Activated T-helper 1 cell treated with Interleukin-2 at 50 U/mL for 16 hours (primary cell): Measurements from ENCODE around the gene KDM4B.
A peak's percentile ranks its signal among the peaks of the same experiment; 100 is the strongest.
"Not testable (repeated sequence)": the region's sequence is repeated elsewhere in the genome, so short reads cannot be mapped to it uniquely, and the experiment has no call there.

ENCODE experiments used
- DNase-seq: peaks from one replicate; pipeline ENCODE4 v3.0.0-alpha.2; 2020; ENCODE audit warnings: low read depth

KDM4B gene

DNA sequence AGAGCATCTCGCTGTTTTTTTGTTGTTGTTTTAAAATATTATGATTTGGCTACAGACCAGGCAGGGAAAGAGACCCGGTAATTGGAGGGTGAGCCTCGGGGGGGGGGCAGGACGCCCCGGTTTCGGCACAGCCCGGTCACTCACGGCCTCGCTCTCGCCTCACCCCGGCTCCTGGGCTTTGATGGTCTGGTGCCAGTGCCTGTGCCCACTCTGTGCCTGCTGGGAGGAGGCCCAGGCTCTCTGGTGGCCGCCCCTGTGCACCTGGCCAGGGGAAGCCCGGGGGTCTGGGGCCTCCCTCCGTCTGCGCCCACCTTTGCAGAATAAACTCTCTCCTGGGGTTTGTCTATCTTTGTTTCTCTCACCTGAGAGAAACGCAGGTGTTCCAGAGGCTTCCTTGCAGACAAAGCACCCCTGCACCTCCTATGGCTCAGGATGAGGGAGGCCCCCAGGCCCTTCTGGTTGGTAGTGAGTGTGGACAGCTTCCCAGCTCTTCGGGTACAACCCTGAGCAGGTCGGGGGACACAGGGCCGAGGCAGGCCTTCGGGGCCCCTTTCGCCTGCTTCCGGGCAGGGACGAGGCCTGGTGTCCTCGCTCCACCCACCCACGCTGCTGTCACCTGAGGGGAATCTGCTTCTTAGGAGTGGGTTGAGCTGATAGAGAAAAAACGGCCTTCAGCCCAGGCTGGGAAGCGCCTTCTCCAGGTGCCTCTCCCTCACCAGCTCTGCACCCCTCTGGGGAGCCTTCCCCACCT lies 183.3 kb downstream of the KDM4B start:
- DNase-seq = no peak

- no peak for DNase-seq
These were observed 184.0 kb downstream of the KDM4B start for GRCh38 chr19:5152767-5153532.

DNA sequence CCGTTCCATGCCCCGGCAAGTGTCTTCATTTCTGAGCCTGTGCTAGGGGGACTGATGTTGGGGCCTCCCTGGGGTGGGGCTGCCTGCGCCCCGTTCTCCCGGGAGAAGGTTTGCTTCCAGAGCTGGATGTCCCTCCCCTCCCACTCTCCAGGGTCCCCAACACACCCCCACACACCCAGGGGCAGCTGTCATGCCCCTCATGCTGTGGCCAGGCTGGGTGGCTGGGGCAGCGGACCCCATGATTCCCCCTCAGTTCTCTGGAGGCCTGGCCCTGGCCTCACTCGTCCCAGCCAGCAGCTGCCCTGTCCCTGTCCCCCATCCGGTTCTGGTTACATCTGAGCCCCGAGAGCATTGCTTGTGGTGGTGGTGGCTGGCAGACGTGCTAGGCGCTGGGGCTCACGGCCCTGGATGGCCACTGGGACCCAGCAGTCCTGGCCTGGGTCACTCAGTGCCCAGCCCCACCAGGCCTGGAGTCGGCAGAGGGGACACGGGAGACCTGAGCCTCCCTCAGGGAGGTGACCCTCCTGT lies 184.8 kb downstream of the KDM4B start:
- no peak for DNase-seq

DNA sequence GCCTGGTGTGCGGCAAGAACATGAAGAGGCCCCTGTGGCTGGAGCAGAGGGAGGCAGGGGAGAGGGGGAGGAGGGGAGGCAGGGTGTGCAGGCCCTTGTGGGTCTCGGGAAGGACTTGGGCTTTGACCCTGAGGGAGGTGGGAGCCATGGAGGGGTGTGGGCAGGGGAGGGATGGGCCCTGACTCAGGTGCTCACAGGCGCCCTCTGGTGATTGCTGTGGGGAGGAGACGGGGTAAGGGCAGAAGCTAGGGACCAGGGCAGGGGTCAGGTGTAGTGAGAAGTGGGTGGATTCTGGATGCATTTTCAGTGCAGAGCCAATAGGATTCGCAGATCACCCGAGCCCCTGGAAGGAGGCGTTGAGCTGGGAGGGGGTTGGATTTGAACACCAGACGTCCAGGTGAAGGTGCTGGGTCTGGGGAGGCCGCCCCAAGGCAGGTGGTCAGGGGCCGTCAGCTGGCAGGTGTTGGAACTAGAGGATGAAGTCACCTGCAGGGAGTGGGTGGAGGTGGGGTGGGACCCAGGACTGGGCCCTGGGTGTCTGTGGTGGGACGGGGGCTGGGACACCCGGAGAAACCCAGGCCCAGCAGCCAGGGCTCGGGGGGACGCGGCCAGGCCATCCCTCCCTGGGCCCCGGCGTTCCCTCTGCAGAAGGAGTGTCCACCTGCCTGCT lies 185.4 kb downstream of the KDM4B start:
- no peak for DNase-seq

- no peak for DNase-seq
These were observed 186.0 kb downstream of the KDM4B start for GRCh38 chr19:5154799-5155426.

- DNase-seq = no peak
These were observed 186.8 kb downstream of the KDM4B start for GRCh38 chr19:5155586-5156210.

GRCh38 chr19:5156231-5156986 lies 187.5 kb downstream of the KDM4B start:
- DNase-seq = no peak

DNA sequence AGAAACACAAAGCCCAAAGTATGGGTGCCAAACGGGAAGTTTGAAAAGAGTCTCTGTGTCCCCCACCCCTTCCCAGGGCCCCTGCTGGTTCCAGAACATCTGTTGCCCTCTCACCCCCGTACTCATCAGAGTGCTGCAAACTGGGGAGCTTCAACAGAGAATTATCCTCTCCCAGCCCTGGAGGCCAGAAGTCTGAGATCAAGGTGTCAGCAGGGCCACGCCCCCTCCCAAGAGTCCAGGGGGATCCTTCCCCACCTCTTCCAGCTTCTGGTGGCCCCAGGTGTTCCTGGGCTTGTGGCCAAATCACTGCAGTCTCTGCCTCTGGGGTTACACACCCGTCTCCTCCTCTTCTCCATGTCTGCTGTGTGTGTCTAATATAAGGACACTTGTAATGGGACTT lies 188.3 kb downstream of the KDM4B start:
- DNase-seq = no peak

- DNase-seq = not testable (repeated sequence)
These were observed 189.7 kb downstream of the KDM4B start for GRCh38 chr19:5158549-5159134.

GRCh38 chr19:5160158-5160795 lies 191.4 kb downstream of the KDM4B start:
- DNase-seq = not testable (repeated sequence)

DNA sequence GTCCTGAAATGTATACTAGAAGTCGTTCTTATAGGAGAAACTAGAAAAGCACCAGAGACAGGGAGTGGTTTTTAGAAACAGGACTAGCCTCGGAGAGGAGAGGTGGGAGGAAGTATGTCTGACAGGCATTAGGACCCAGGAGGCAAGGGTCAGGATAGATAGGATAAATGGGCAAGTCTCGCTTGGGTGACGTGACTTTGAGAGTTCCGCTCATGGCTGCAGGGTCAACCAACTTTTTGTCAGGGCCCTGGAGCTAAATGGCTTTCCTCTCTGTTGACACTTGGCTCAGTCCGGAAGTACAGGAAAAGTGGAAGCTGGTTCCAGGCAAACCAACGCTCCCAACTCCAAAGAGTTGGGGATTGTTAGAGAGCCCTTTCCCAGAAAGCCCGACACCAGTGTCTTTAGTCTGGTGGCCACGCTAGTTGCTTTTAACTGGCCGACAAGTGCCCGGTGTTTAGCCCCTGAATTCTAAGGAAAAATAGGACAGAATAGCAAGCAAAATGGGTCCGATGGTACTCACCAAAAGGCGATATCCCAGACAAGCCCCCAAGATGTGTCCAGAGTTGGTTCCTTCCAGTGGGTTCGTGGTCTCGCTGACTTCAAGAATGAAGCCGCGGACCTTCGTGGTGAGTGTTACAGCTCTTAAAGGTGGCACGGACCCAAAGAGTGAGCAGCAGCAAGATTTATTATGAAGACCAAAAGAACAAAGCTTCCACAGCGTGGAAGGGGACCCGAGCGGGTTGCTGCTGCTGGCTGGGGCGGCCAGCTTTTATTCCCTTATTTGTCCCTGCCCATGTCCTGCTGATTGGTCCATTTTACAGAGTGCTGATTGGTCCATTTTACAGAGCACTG lies 196.2 kb downstream of the KDM4B start:
- DNase-seq = not testable (repeated sequence)

- DNase-seq = no peak
These were observed 196.7 kb downstream of the KDM4B start for GRCh38 chr19:5165697-5166019.

- DNase-seq = no peak
These were observed 197.3 kb downstream of the KDM4B start for GRCh38 chr19:5166262-5166661.

DNA sequence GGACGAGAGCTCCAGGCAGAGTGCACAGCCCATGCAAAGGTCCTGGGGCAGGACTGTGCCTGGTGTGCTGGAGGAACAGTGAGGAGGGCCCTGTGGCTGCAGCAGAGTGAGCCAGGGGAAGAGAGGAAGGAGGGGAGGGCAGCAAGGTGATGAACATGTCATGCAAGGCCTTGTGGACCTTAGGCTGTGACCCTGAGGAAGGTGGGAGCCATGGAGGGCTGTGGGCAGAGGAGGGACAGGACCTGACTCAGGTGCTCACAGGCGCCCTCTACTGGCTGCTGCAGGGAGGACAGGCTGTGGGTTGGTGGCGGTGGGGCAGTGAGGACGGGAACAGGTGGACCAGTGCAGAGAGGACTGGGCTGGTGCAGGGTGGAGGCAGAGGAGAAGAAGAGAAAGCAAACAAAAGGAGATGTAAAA lies 201.4 kb downstream of the KDM4B start:
- DNase-seq = peak; percentile 20

DNA sequence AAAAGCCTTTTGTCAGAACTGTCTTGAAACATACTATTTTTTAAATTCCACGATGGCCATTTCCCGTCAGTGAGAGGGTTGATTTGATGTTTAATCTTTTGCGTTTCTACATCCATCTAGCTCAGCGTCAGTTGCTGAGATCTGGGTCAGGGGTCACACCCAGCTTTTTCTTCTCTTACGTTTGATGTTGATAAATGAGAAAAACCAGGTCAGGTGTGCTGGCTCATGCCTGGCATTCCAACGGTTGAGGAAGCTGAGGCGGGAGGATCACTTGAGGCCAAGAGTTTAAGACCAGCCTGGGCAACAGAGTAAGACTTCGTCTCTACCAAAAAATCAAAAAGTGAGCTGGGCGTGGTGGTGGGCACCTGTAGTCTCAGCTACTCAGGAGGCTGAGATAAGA lies 202.8 kb downstream of the KDM4B start:
- DNase-seq = no peak

DNA sequence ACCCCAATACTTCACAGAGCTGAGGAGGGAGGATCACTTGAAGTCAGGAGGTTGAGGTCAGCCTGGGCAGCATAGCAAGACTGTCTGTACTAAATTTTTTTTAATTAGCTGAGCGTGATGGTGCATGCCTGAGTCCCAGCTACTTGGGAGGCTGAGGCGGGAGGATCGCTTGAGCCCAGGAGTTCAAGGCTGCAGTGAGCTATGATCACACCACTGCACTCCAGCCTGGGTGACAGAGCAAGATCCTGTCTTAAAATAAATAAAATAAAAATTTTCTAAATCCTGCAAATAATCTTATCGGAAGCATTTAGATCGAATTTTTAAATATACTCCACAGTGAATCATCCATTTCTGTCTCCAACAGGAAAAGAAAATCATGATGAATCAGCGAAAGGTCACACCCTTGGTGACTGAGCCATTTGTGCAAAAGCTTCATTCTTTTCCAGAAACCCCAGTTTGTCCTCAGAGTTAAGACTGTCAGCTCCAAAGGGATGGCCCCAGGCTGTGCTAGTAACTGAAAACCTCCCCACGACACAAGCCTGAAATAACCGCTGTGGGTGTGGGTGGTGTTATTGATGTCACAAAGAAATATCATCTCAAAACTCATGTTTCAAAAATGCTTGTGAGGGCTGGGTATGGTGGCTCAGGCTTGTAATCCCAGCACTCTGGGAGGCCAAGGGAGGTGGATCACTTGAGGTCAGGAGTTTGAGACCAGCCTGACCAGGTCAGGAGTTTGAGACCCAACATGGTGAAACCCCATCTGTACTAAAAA lies 204.1 kb downstream of the KDM4B start:
- no peak for DNase-seq

- no peak for DNase-seq
These were observed 205.1 kb downstream of the KDM4B start for GRCh38 chr19:5173993-5174392.

DNA sequence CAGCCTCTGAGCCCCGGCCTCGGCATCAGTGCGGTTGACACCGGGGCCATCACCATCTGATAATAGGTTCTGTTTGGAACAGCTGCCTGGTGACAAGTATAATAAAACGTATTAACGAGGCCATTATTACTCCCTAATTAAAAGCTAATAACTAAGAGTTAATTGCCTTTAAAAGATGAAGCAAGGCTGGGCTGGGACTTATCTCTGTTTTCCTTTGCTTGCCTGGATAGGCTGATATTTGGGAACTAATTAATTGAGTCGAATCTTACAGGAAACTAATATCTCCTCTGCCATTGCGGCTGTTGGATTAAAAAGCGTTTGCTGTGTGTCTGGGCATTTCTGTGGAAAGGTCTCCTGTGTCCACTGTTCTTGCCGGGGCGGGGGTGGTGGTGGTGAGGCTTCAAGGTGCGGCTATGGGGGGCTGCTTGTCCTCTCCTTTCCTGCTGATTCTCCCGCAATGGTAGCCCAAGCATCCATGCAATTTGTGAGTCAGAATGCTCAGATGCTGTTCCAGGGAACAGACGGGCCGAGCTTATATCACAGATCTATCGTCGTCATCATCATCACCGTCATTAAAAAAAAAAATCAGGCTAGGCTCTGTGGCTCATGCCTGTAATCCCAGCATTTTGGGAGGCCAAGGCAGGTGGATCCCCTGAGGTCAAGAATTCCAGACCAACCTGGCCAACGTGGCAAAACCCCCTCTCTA lies 209.0 kb downstream of the KDM4B start:
- no peak for DNase-seq
